WI38 (cell line): ENCODE measurements around the gene IQCK.
"Not testable (repeated sequence)": the region's sequence is repeated elsewhere in the genome, so short reads cannot be mapped to it uniquely, and the experiment has no call there.

ENCODE experiments used
- H3K4me3 ChIP-seq: 2 replicates; pipeline ENCODE4 v1.5.1; 2011; ENCODE audit warnings: low read depth, mild to moderate bottlenecking, control low read depth, low read length
- CTCF ChIP-seq: IDR thresholded peaks from 2 replicates; pipeline ENCODE4 v1.5.1; 2012; ENCODE audit warnings: low read depth, mild to moderate bottlenecking, control low read depth, low read length

Gene IQCK

GRCh38 chr16:19785081-19785480 is 67.0 kb downstream of the IQCK start:
- H3K4me3 ChIP-seq: no peak overlapping the region
- no peak for TF ChIP-seq CTCF

- no peak overlapping the region for H3K4me3 ChIP-seq
- TF ChIP-seq CTCF: no peak
Observed at GRCh38 chr16:19785512-19786130, 67.5 kb downstream of the IQCK start.

GRCh38 chr16:19801369-19801768 is 83.3 kb downstream of the IQCK start:
- H3K4me3 ChIP-seq: not testable (repeated sequence)

- H3K4me3 ChIP-seq: not testable (repeated sequence)
Observed at GRCh38 chr16:19801824-19802223, 83.8 kb downstream of the IQCK start.

GRCh38 chr16:19802612-19803011 is 84.5 kb downstream of the IQCK start:
- no peak for TF ChIP-seq CTCF
- H3K4me3 ChIP-seq: no peak overlapping the region

- no peak for TF ChIP-seq CTCF
- no peak overlapping the region for H3K4me3 ChIP-seq
Observed at GRCh38 chr16:19804538-19805323, 86.7 kb downstream of the IQCK start.

GRCh38 chr16:19805459-19806162 is 87.5 kb downstream of the IQCK start:
- no peak for TF ChIP-seq CTCF

GRCh38 chr16:19808061-19808641 is 90.1 kb downstream of the IQCK start:
- H3K4me3 ChIP-seq: no peak overlapping the region
- TF ChIP-seq CTCF: no peak

More at GRCh38 chr16:19805459-19806162, 87.5 kb downstream of the IQCK start:
- no peak overlapping the region for H3K4me3 ChIP-seq
